NK-92 treated with Interleukin-12 subunit alpha and Interleukin-12 subunit beta, amount 100 ng/mL, for 24 hours (cell line): ENCODE results near the gene DAZ2.
"Not testable (repeated sequence)": the region's sequence is repeated elsewhere in the genome, so short reads cannot be mapped to it uniquely, and the experiment has no call there.

Source experiments
- DNase-seq: peaks from one replicate; lab custom pipeline; 2025; lab: John Stamatoyannopoulos, UW

DAZ2 gene, protein sequence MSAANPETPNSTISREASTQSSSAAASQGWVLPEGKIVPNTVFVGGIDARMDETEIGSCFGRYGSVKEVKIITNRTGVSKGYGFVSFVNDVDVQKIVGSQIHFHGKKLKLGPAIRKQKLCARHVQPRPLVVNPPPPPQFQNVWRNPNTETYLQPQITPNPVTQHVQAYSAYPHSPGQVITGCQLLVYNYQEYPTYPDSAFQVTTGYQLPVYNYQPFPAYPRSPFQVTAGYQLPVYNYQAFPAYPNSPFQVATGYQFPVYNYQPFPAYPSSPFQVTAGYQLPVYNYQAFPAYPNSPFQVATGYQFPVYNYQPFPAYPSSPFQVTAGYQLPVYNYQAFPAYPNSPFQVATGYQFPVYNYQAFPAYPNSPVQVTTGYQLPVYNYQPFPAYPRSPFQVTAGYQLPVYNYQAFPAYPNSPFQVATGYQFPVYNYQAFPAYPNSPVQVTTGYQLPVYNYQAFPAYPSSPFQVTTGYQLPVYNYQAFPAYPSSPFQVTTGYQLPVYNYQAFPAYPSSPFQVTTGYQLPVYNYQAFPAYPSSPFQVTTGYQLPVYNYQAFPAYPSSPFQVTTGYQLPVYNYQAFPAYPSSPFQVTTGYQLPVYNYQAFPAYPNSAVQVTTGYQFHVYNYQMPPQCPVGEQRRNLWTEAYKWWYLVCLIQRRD

DNA sequence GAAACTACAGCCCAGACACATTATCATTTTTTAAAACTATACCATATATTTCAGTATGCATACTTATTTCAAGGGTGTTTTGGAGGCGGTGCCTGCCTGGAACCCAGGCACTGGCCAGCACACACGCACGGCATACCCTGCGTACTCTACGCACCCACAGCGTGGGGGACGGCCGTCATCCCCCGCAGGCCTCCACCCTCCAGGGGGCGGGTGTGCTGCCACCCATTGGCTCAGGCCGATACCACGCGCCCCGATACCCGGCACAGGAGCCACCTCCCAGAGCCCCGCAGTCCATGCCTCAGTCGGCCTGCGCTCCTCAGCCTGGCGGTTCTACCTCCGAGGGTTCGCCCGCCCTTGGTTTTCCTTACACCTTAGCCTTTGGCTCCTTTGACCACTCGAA is at the start of gene DAZ2:
Gene DAZ2 (plus strand): TSS at position 301 of the 400 bp plus-strand sequence. CDS start 208 bp downstream, outside the sequence.
- not testable (repeated sequence) for DNase-seq

GRCh38 chrY:23198908-23199307 is 20.4 kb upstream of the DAZ2 start, which contains the start of gene DAZ1:
TSS of gene DAZ1 (minus strand) at chrY:23199008. CDS start at chrY:23198800, 208 bp downstream.
- not testable (repeated sequence) for DNase-seq

GRCh38 chrY:23207455-23207854 is 11.9 kb upstream of the DAZ2 start:
- DNase-seq: not testable (repeated sequence)

DNA sequence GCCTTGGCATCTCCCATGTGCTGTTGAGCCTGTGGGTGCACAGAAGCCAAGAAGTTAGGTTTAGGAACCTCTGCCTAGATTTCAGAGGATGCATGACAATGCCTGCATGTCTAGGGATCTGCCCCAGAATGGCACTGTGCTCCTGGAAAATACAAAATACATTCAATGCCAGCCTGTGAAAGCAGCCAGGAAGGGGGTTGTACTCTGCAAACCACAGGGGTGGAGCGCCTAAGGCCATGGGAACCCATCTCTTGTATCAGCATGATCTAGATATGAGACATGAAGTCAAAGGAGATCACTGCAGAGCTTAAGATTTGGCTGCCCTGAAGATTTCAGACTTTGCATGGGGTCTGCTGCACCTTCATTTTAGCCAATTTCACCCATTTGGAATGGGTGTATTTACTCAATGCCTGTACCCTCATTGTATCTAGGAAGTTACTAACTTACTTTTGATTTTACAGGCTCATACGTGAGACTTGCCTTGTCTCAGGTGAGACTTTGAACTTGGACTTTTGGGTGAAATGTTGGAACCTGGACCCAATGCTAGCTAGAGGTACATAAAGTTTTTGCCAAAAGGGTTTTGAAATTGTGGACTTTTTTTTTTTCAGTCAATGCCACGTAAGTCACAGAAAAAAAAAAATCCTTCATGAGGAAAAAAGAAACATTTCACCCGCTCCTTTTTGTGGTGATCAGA is 9.4 kb upstream of the DAZ2 start:
- DNase-seq: not testable (repeated sequence)

DNA sequence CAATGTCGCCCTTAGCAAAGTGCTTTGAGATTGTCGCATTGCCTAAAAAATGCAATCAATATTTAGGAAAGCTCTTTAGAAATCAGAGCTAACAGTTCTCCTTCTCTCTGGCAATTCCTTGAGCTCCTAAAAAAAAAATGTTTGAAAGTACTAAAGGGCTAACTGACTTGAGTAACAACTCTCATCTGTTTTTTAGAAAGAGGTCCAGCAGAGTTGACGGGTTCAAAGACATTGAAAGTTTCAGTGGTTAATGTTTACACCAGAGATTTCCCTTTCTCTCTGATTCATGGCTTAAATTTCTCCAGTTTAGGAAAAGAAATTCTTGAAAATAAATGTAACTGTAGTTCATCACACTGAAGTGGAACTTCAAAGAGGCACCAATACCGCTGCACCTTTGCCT is 8.7 kb upstream of the DAZ2 start:
- DNase-seq: not testable (repeated sequence)
